Stimulated activated CD4-positive, alpha-beta T cell treated with anti-CD3 and anti-CD28 coated beads, Interleukin-1b, Interleukin-23, amount 100 ng/mL, for 1 hour (primary cell): ENCODE measurements around the gene PLCH1.

ENCODE experiments used
- DNase-seq, 2 donors: peaks; one replicate each; pipeline ENCODE4 v3.0.0-alpha.2; 2020; ENCODE audit warnings: low read depth in 2 of 2

Gene PLCH1

GRCh38 chr3:155744010-155744625, 753 bp downstream of the PLCH1 start:
- DNase-seq = peak in 1 of 2 donors; percentile 29

- DNase-seq = no peak
Measured at GRCh38 chr3:155743606-155744005, 1.3 kb downstream of the PLCH1 start.

GRCh38 chr3:155742349-155742965, 2.4 kb downstream of the PLCH1 start:
- DNase-seq = no peak

GRCh38 chr3:155741603-155742002, 3.3 kb downstream of the PLCH1 start:
- no peak for DNase-seq

- DNase-seq = no peak
Measured at GRCh38 chr3:155741101-155741500, 3.8 kb downstream of the PLCH1 start.

GRCh38 chr3:155739154-155739553, 5.7 kb downstream of the PLCH1 start:
- DNase-seq = no peak

GRCh38 chr3:155738580-155739076, 6.2 kb downstream of the PLCH1 start:
- no peak for DNase-seq

- no peak for DNase-seq
Measured at GRCh38 chr3:155737844-155738460, 6.9 kb downstream of the PLCH1 start.

- DNase-seq = no peak
Measured at GRCh38 chr3:155736381-155736780, 8.5 kb downstream of the PLCH1 start.

GRCh38 chr3:155730843-155731242, 14.0 kb downstream of the PLCH1 start:
- DNase-seq = no peak

GRCh38 chr3:155727836-155728235, 17.0 kb downstream of the PLCH1 start:
- no peak for DNase-seq

- no peak for DNase-seq
Measured at GRCh38 chr3:155714295-155714718, 30.6 kb downstream of the PLCH1 start.

- no peak for DNase-seq
Measured at GRCh38 chr3:155712008-155712407, 32.9 kb downstream of the PLCH1 start.

- DNase-seq = no peak
Measured at GRCh38 chr3:155704771-155705559, 39.9 kb downstream of the PLCH1 start.

GRCh38 chr3:155704061-155704460, 40.8 kb downstream of the PLCH1 start:
- no peak for DNase-seq

GRCh38 chr3:155702745-155703591, 41.9 kb downstream of the PLCH1 start:
- no peak for DNase-seq

GRCh38 chr3:155701882-155702465, 42.9 kb downstream of the PLCH1 start:
- no peak for DNase-seq

- no peak for DNase-seq
Measured at GRCh38 chr3:155697542-155697941, 47.3 kb downstream of the PLCH1 start.

- no peak for DNase-seq
Measured at GRCh38 chr3:155690921-155691320, 54.0 kb downstream of the PLCH1 start.

- DNase-seq = no peak
Measured at GRCh38 chr3:155688481-155688880, 56.4 kb downstream of the PLCH1 start.

GRCh38 chr3:155683344-155683720, 61.5 kb downstream of the PLCH1 start:
- DNase-seq = no peak
